ENCODE measurements around the gene GPBP1L1.

The GPBP1L1 gene

GRCh38 chr1:45621895-45622523 is 64.3 kb downstream of the GPBP1L1 start:
- H3K27me3 ChIP-seq (ENCODE audit: low read depth, low read length), result no peaks in the 10 kb centered on the region
- peaks cover 15% of the 10 kb centered on the region for H3K36me3 ChIP-seq (replicated peaks; ENCODE audit: low read depth, low read length)
- H2AFZ ChIP-seq (ENCODE audit: low read depth, low read length), result no peak overlapping the region
- no peak overlapping the region for H3K4me2 ChIP-seq (ENCODE audit: low read length)
- no peak for TF ChIP-seq EZH2phosphoT487 (IDR thresholded peaks at IDR 0.05; ENCODE audit: low read depth)
- no peak for TF ChIP-seq CTCF (IDR thresholded peaks at IDR 0.05; ENCODE audit: low read depth, low read length)
- H3K4me3 ChIP-seq (ENCODE audit: low read length), result no peak overlapping the region
- no peaks in the 10 kb centered on the region for H3K79me2 ChIP-seq (ENCODE audit: low read length)
- no peak overlapping the region for H3K9ac ChIP-seq (ENCODE audit: low read length)
- H3K4me1 ChIP-seq (ENCODE audit: low read length), result no peaks in the 10 kb centered on the region
- H3K27ac ChIP-seq (ENCODE audit: low read length), result no peak overlapping the region
- H3K9me3 ChIP-seq (ENCODE audit: insufficient read depth, low read length), result no peaks in the 10 kb centered on the region
- H4K20me1 ChIP-seq (ENCODE audit: insufficient read depth, low read length), result no peaks in the 10 kb centered on the region

- H4K20me1 ChIP-seq (ENCODE audit: insufficient read depth, low read length), result no peaks in the 10 kb centered on the region
- H3K79me2 ChIP-seq (ENCODE audit: low read length), result no peaks in the 10 kb centered on the region
- no peak overlapping the region for H3K27ac ChIP-seq (ENCODE audit: low read length)
- H3K27me3 ChIP-seq (ENCODE audit: low read depth, low read length), result no peaks in the 10 kb centered on the region
- H3K36me3 ChIP-seq (replicated peaks; ENCODE audit: low read depth, low read length), result peaks cover 18% of the 10 kb centered on the region
- no peaks in the 10 kb centered on the region for H3K9me3 ChIP-seq (ENCODE audit: insufficient read depth, low read length)
- no peak overlapping the region for H3K4me3 ChIP-seq (ENCODE audit: low read length)
- no peaks in the 10 kb centered on the region for H3K4me1 ChIP-seq (ENCODE audit: low read length)
- H2AFZ ChIP-seq (ENCODE audit: low read depth, low read length), result no peak overlapping the region
- H3K4me2 ChIP-seq (ENCODE audit: low read length), result no peak overlapping the region
- no peak overlapping the region for H3K9ac ChIP-seq (ENCODE audit: low read length)
- TF ChIP-seq CTCF (IDR thresholded peaks at IDR 0.05; ENCODE audit: low read depth, low read length) (no peak), EZH2phosphoT487 (IDR thresholded peaks at IDR 0.05; ENCODE audit: low read depth) (no peak)
Observed at GRCh38 chr1:45621501-45621836, 64.9 kb downstream of the GPBP1L1 start.

- H3K9ac ChIP-seq (ENCODE audit: low read length), result no peak overlapping the region
- H3K79me2 ChIP-seq (ENCODE audit: low read length), result no peaks in the 10 kb centered on the region
- no peak overlapping the region for H3K4me2 ChIP-seq (ENCODE audit: low read length)
- peaks cover 24% of the 10 kb centered on the region for H3K36me3 ChIP-seq (replicated peaks; ENCODE audit: low read depth, low read length)
- H3K4me1 ChIP-seq (ENCODE audit: low read length), result peaks cover 5% of the 10 kb centered on the region
- H2AFZ ChIP-seq (ENCODE audit: low read depth, low read length), result no peak overlapping the region
- H3K4me3 ChIP-seq (ENCODE audit: low read length), result no peak overlapping the region
- no peak overlapping the region for H3K27ac ChIP-seq (ENCODE audit: low read length)
- H4K20me1 ChIP-seq (ENCODE audit: insufficient read depth, low read length), result peaks cover 3% of the 10 kb centered on the region
- TF ChIP-seq EZH2phosphoT487 (IDR thresholded peaks at IDR 0.05; ENCODE audit: low read depth) (no peak), CTCF (IDR thresholded peaks at IDR 0.05; ENCODE audit: low read depth, low read length) (no peak)
- no peaks in the 10 kb centered on the region for H3K27me3 ChIP-seq (ENCODE audit: low read depth, low read length)
- no peaks in the 10 kb centered on the region for H3K9me3 ChIP-seq (ENCODE audit: insufficient read depth, low read length)
Observed at GRCh38 chr1:45620588-45621500, 65.5 kb downstream of the GPBP1L1 start.

GRCh38 chr1:45619149-45619921 is 67.0 kb downstream of the GPBP1L1 start:
- H3K36me3 ChIP-seq (replicated peaks; ENCODE audit: low read depth, low read length), result peaks cover 36% of the 10 kb centered on the region
- no peaks in the 10 kb centered on the region for H3K79me2 ChIP-seq (ENCODE audit: low read length)
- no peak overlapping the region for H3K4me2 ChIP-seq (ENCODE audit: low read length)
- no peak overlapping the region for H3K9ac ChIP-seq (ENCODE audit: low read length)
- H2AFZ ChIP-seq (ENCODE audit: low read depth, low read length), result no peak overlapping the region
- peaks cover 17% of the 10 kb centered on the region for H3K4me1 ChIP-seq (ENCODE audit: low read length)
- peaks cover 13% of the 10 kb centered on the region for H4K20me1 ChIP-seq (ENCODE audit: insufficient read depth, low read length)
- H3K9me3 ChIP-seq (ENCODE audit: insufficient read depth, low read length), result no peaks in the 10 kb centered on the region
- H3K27me3 ChIP-seq (ENCODE audit: low read depth, low read length), result no peaks in the 10 kb centered on the region
- H3K27ac ChIP-seq (ENCODE audit: low read length), result no peak overlapping the region
- H3K4me3 ChIP-seq (ENCODE audit: low read length), result no peak overlapping the region
- TF ChIP-seq EZH2phosphoT487 (IDR thresholded peaks at IDR 0.05; ENCODE audit: low read depth) (no peak), CTCF (IDR thresholded peaks at IDR 0.05; ENCODE audit: low read depth, low read length) (no peak)

All from OCI-LY3 (cell line).